ENCODE measurements around the gene RAB38.

Gene RAB38

DNA sequence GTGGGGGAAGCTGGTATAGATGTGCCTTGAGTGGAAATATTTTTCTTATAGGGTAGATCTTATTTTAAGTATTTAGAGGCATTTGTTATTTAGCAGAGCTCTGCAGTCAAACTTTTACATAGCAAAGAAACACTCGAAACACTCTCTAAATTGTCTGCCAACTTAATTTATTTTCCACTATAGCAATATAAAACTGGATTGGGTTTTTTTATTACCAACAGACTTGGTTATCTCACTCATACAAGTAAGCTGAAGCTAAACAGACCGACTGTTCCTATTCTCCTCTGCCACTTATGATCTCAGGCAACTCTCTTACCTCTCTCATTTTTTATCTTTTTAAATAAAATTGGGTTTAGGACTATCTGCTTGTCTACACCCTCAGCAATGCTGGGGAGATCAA lies 4.6 kb downstream of the RAB38 start:
- no peak for TF ChIP-seq RAD21 (IDR thresholded peaks at IDR 0.05; ENCODE audit: low read depth)
- no peak for TF ChIP-seq CEBPB (IDR thresholded peaks at IDR 0.05)
- TF ChIP-seq ZBTB7A (IDR thresholded peaks at IDR 0.05; ENCODE audit: low read depth) = no peak
- no peak for TF ChIP-seq TCF12 (IDR thresholded peaks at IDR 0.05; ENCODE audit: low read depth)
- TF ChIP-seq CREB1 (IDR thresholded peaks at IDR 0.05; ENCODE audit: low read depth) = no peak
- TF ChIP-seq NFIC (IDR thresholded peaks at IDR 0.05) = no peak
- TF ChIP-seq TEAD4 (IDR thresholded peaks at IDR 0.05) = no peak
- no peak for TF ChIP-seq FOXM1 (IDR thresholded peaks at IDR 0.05; ENCODE audit: borderline replicate concordance, low read depth)
- TF ChIP-seq, protein P1, sequence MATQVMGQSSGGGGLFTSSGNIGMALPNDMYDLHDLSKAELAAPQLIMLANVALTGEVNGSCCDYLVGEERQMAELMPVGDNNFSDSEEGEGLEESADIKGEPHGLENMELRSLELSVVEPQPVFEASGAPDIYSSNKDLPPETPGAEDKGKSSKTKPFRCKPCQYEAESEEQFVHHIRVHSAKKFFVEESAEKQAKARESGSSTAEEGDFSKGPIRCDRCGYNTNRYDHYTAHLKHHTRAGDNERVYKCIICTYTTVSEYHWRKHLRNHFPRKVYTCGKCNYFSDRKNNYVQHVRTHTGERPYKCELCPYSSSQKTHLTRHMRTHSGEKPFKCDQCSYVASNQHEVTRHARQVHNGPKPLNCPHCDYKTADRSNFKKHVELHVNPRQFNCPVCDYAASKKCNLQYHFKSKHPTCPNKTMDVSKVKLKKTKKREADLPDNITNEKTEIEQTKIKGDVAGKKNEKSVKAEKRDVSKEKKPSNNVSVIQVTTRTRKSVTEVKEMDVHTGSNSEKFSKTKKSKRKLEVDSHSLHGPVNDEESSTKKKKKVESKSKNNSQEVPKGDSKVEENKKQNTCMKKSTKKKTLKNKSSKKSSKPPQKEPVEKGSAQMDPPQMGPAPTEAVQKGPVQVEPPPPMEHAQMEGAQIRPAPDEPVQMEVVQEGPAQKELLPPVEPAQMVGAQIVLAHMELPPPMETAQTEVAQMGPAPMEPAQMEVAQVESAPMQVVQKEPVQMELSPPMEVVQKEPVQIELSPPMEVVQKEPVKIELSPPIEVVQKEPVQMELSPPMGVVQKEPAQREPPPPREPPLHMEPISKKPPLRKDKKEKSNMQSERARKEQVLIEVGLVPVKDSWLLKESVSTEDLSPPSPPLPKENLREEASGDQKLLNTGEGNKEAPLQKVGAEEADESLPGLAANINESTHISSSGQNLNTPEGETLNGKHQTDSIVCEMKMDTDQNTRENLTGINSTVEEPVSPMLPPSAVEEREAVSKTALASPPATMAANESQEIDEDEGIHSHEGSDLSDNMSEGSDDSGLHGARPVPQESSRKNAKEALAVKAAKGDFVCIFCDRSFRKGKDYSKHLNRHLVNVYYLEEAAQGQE (IDR thresholded peaks at IDR 0.05; ENCODE audit: low read depth) = no peak

DNA sequence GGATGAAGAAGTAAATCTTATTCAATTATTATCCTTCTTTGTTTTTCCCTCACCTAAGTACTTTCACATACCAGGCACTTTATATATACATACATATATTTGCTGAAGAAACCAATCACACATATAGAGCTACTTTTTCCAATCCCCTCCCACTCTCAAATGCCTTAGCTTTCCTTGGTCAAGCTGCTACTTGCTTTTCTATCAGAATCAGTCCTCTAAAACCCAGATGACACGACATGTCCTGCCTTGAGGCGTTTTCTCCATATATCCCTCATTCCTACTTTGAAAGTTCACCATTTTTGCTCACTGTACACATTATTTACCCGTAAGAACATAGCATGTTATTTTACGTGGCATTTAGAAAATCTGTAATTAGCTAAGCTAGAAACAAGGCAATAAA lies 5.4 kb downstream of the RAB38 start:
- TF ChIP-seq CEBPB (IDR thresholded peaks at IDR 0.05) (no peak), TCF12 (IDR thresholded peaks at IDR 0.05; ENCODE audit: low read depth) (no peak), CREB1 (IDR thresholded peaks at IDR 0.05; ENCODE audit: low read depth) (no peak), RAD21 (IDR thresholded peaks at IDR 0.05; ENCODE audit: low read depth) (no peak), TEAD4 (IDR thresholded peaks at IDR 0.05) (no peak), NFIC (IDR thresholded peaks at IDR 0.05) (no peak), YY1 (IDR thresholded peaks at IDR 0.05; ENCODE audit: low read depth) (no peak)
- TF ChIP-seq, protein P1 (IDR thresholded peaks at IDR 0.05; ENCODE audit: low read depth) = no peak
- TF ChIP-seq, protein P2, sequence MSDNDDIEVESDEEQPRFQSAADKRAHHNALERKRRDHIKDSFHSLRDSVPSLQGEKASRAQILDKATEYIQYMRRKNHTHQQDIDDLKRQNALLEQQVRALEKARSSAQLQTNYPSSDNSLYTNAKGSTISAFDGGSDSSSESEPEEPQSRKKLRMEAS (IDR thresholded peaks at IDR 0.05) = no peak
- TF ChIP-seq, protein P3, sequence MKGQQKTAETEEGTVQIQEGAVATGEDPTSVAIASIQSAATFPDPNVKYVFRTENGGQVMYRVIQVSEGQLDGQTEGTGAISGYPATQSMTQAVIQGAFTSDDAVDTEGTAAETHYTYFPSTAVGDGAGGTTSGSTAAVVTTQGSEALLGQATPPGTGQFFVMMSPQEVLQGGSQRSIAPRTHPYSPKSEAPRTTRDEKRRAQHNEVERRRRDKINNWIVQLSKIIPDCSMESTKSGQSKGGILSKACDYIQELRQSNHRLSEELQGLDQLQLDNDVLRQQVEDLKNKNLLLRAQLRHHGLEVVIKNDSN (IDR thresholded peaks at IDR 0.05) = no peak

DNA sequence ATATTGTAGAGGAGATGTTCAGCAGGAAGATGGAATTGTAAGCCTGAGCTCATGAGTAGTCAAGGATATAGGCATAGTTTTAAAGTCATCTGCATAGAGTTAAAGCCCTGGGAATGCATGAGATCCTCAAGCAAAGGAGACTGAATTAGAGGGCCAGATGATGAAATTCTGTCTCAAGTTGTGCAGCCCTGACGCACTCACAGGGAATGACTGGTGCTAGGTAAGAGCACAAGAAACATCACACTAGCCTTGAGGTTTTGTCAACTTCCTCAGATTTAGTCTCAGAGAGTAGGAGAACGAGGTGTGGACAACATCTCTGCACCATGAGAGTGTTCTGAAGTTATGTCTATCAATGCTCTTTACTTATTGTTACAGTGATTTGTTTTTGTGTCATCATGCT lies 5.8 kb downstream of the RAB38 start:
- no peak for TF ChIP-seq CREB1 (IDR thresholded peaks at IDR 0.05; ENCODE audit: low read depth)

DNA sequence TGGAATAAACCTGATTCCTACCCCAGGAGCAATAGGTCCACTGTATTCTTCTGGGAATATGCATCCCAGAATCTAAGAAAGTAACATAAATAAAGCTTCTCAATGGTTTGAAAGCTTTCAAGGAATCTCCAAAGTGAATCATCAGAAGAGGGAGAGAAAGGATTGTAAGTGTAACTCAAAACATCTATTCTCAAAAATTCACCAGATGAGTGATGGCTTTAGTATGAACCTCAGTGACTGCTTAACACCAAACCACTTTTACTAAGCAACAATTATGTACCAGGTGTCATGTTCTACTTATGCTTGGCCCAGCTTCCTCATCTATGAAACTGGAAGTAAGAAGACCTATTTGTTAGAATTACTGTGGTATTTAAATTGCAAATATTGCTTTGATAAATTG lies 7.4 kb downstream of the RAB38 start:
- no peak for TF ChIP-seq CEBPB (IDR thresholded peaks at IDR 0.05)
- no peak for TF ChIP-seq YY1 (IDR thresholded peaks at IDR 0.05; ENCODE audit: low read depth)
- TF ChIP-seq CREB1 (IDR thresholded peaks at IDR 0.05; ENCODE audit: low read depth) = no peak
- TF ChIP-seq, protein P2 (IDR thresholded peaks at IDR 0.05) = no peak
- TF ChIP-seq EP300 (IDR thresholded peaks at IDR 0.05; ENCODE audit: borderline replicate concordance) = no peak
- TF ChIP-seq TEAD4 (IDR thresholded peaks at IDR 0.05) = no peak
- no peak for TF ChIP-seq NFIC (IDR thresholded peaks at IDR 0.05)
- no peak for TF ChIP-seq ZBTB7A (IDR thresholded peaks at IDR 0.05; ENCODE audit: low read depth)

DNA sequence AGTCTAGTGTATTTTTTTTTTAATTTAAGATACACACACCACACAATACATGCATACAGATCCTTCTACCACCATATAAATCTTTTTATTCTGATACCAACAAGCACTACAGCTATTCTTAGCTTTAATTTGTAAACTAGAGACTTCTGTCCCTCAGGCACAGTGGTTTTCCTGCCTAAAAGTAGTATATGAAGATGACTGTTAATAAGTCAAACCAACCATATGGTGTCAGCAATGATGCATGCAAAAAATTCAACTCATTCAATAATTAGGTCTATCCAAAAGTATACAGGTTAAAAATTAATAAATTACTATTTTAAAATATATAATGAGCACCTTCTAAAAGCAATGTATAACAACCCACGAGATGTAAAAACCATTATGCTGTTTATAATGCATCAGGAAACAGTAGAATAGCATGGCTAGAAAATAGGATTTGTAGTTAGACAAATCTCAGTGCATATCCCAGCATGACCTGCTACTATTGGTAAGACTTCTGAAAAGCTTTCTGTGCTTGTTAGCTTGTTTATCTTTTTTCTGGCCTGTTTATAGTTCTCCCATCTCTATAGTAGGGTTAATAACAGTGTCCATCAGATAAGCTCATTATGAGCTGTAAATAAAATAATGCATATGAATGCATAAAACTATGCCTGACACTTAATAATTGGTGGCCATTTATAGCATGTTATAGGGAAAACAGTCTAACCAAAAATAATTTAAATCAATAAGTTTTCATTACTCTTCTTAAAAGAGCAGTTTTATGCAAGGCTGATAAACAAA lies 10.2 kb downstream of the RAB38 start:
- TF ChIP-seq, protein P3 (IDR thresholded peaks at IDR 0.05) = no peak
- TF ChIP-seq CREB1 (IDR thresholded peaks at IDR 0.05; ENCODE audit: low read depth) (no peak), ZBTB7A (IDR thresholded peaks at IDR 0.05; ENCODE audit: low read depth) (no peak), YY1 (IDR thresholded peaks at IDR 0.05; ENCODE audit: low read depth) (no peak), NFIC (IDR thresholded peaks at IDR 0.05) (no peak), TEAD4 (IDR thresholded peaks at IDR 0.05) (no peak)
- TF ChIP-seq, protein P2 (IDR thresholded peaks at IDR 0.05) = no peak

DNA sequence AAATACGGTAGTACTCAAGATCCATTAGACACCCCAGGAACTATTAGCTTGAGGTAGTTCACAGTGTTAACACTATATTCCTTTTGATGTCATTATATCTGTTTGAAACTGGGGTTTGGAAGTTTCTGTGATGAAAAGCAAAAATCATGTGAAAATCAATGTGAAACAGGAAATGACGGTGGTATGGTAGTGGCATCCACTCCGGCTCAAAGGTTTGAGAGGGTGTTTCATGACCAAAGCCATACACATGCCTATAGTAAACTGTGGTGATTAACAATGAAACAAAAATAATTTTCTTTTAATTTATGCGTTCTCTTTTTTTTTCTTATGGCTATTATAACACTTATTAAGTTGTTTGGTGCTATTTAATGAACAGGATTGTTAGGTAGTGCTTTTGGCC lies 10.9 kb downstream of the RAB38 start:
- no peak for TF ChIP-seq RAD21 (IDR thresholded peaks at IDR 0.05; ENCODE audit: low read depth)
- no peak for TF ChIP-seq TCF12 (IDR thresholded peaks at IDR 0.05; ENCODE audit: low read depth)
- no peak for TF ChIP-seq EP300 (IDR thresholded peaks at IDR 0.05; ENCODE audit: borderline replicate concordance)
- TF ChIP-seq TAF1 (IDR thresholded peaks at IDR 0.05; ENCODE audit: low read depth) = no peak

Data from Ishikawa (cell line).